Activated CD4-positive, alpha-beta T cell treated with anti-CD3 and anti-CD28 coated beads, Interleukin-2, amount 50 U/mL, for 4 hours (primary cell): Measurements from ENCODE around the gene NRXN3.

Source experiments
- DNase-seq, 2 experiments: peaks; one replicate each; pipeline ENCODE4 v3.0.0-alpha.2; 2020

Gene NRXN3

GRCh38 chr14:79331830-79332229, 1161.7 kb downstream of the NRXN3 start:
- DNase-seq = no peak

GRCh38 chr14:79332504-79333197, 1162.5 kb downstream of the NRXN3 start:
- DNase-seq = no peak

- DNase-seq = no peak
These were observed 1163.0 kb downstream of the NRXN3 start for GRCh38 chr14:79333198-79333546.

- no peak for DNase-seq
These were observed 1164.1 kb downstream of the NRXN3 start for GRCh38 chr14:79334272-79334671.

GRCh38 chr14:79337761-79338160, 1167.6 kb downstream of the NRXN3 start:
- DNase-seq = no peak

GRCh38 chr14:79342942-79343341, 1172.8 kb downstream of the NRXN3 start:
- no peak for DNase-seq

GRCh38 chr14:79351011-79351410, 1180.8 kb downstream of the NRXN3 start:
- DNase-seq = no peak

GRCh38 chr14:79352076-79352630, 1182.0 kb downstream of the NRXN3 start:
- DNase-seq = no peak

GRCh38 chr14:79354336-79354735, 1184.2 kb downstream of the NRXN3 start:
- no peak for DNase-seq

- no peak for DNase-seq
These were observed 1185.9 kb downstream of the NRXN3 start for GRCh38 chr14:79356040-79356439.

- DNase-seq = no peak
These were observed 1187.1 kb downstream of the NRXN3 start for GRCh38 chr14:79357307-79357706.

GRCh38 chr14:79363291-79363690, 1193.1 kb downstream of the NRXN3 start:
- no peak for DNase-seq

GRCh38 chr14:79369359-79370332, 1199.5 kb downstream of the NRXN3 start:
- no peak for DNase-seq

GRCh38 chr14:79370969-79371368, 1200.8 kb downstream of the NRXN3 start:
- no peak for DNase-seq

GRCh38 chr14:79373451-79373850, 1203.3 kb downstream of the NRXN3 start:
- no peak for DNase-seq

GRCh38 chr14:79375356-79375755, 1205.2 kb downstream of the NRXN3 start:
- no peak for DNase-seq

- DNase-seq = no peak
These were observed 1206.4 kb downstream of the NRXN3 start for GRCh38 chr14:79376557-79376956.

GRCh38 chr14:79378020-79378419, 1207.8 kb downstream of the NRXN3 start:
- no peak for DNase-seq

GRCh38 chr14:79379266-79379665, 1209.1 kb downstream of the NRXN3 start:
- DNase-seq = no peak

- DNase-seq = no peak
These were observed 1212.9 kb downstream of the NRXN3 start for GRCh38 chr14:79383031-79383430.

GRCh38 chr14:79383475-79383874, 1213.3 kb downstream of the NRXN3 start:
- no peak for DNase-seq

GRCh38 chr14:79395061-79395460, 1224.9 kb downstream of the NRXN3 start:
- no peak for DNase-seq

- no peak for DNase-seq
These were observed 1234.8 kb downstream of the NRXN3 start for GRCh38 chr14:79404874-79405511.
